Epithelial cell of proximal tubule (primary cell): ENCODE data around the gene PCDHB13. TPM values are rescaled to one million over a fixed set of nuclear protein-coding genes. Genes with fewer than 3 reads are reported as not detected.

ENCODE experiments used
- DNase-seq: peaks from one replicate; pipeline ENCODE4 v3.0.0-alpha.2; 2011; ENCODE audit warnings: low read depth
- H3K4me3 ChIP-seq: 2 replicates; pipeline ENCODE4 v1.5.1; 2011; ENCODE audit warnings: low read depth, mild to moderate bottlenecking, low read length
- CTCF ChIP-seq: conservative IDR thresholded peaks from 2 replicates; pipeline ENCODE4 v1.5.1; 2012; ENCODE audit warnings: low read depth, mild to moderate bottlenecking, low read length
- total RNA-seq: library from RNA; depleted of rRNA; stranded (reverse); fragments of >200 nt; gene quantifications from 2 replicates; pipeline ENCODE4 v1.2.3, GENCODE V29; 2015

Gene PCDHB13
- total RNA-seq, 1 donor from 2014 or later, result 0.23 TPM

- DNase-seq, result no peak
- no peak for TF ChIP-seq CTCF
- H3K4me3 ChIP-seq, result no peak overlapping the region
Measured at GRCh38 chr5:141258464-141258863, 44.7 kb downstream of the PCDHB13 start.

GRCh38 chr5:141258948-141259347 lies 45.2 kb downstream of the PCDHB13 start:
- TF ChIP-seq CTCF, result no peak
- H3K4me3 ChIP-seq, result no peak overlapping the region
- DNase-seq, result no peak

GRCh38 chr5:141260458-141261237 lies 46.9 kb downstream of the PCDHB13 start:
- H3K4me3 ChIP-seq, result no peak overlapping the region
- TF ChIP-seq CTCF, result no peak
- no peak for DNase-seq

GRCh38 chr5:141261238-141261546 lies 47.5 kb downstream of the PCDHB13 start:
- TF ChIP-seq CTCF, result no peak
- H3K4me3 ChIP-seq, result no peak overlapping the region

More at GRCh38 chr5:141261238-141261546, 47.5 kb downstream of the PCDHB13 start:
- DNase-seq, result no peak

Other genes with a start within 250 kb of the PCDHB13 start
- not detected in 2 replicates for gene PCDHAC2, start 247.4 kb upstream of the PCDHB13 start, total RNA-seq
- not detected in 2 replicates for gene PCDHB1, start 162.5 kb upstream of the PCDHB13 start, total RNA-seq
- gene PCDHB2, start 119.3 kb upstream of the PCDHB13 start, total RNA-seq, result under 0.01 and 0.17 TPM in 2 replicates
- 0.22 and 0.23 TPM in 2 replicates for gene PCDHB3, start 113.4 kb upstream of the PCDHB13 start, total RNA-seq
- gene PCDHB4, start 92.1 kb upstream of the PCDHB13 start, total RNA-seq, result not detected in 2 replicates
- gene PCDHB5, start 78.7 kb upstream of the PCDHB13 start, total RNA-seq, result 0.22 and 0.63 TPM in 2 replicates
- not detected in 2 replicates for gene PCDHB6, start 63.9 kb upstream of the PCDHB13 start, total RNA-seq
- not detected in 2 replicates for gene PCDHB7, start 41.3 kb upstream of the PCDHB13 start, total RNA-seq
- not detected in 2 replicates for gene PCDHB8, start 36.1 kb upstream of the PCDHB13 start, total RNA-seq
- under 0.01 and 0.07 TPM in 2 replicates for gene PCDHB16, start 31.5 kb upstream of the PCDHB13 start, total RNA-seq
- not detected in 2 replicates for gene PCDHB9, start 26.8 kb upstream of the PCDHB13 start, total RNA-seq
- gene PCDHB10, start 21.6 kb upstream of the PCDHB13 start, total RNA-seq, result under 0.01 TPM in 1 of 2 replicates, not detected in the other
- 0.06 and 0.07 TPM in 2 replicates for gene PCDHB11, start 14.3 kb upstream of the PCDHB13 start, total RNA-seq
- gene PCDHB12, start 5.2 kb upstream of the PCDHB13 start, total RNA-seq, result not detected in 2 replicates
- under 0.01 and 0.23 TPM in 2 replicates for gene PCDHB14, start 9.4 kb downstream of the PCDHB13 start, total RNA-seq
- gene PCDHB15, start 31.5 kb downstream of the PCDHB13 start, total RNA-seq, result 0.07 and 0.29 TPM in 2 replicates
- 0.29 TPM in 1 of 2 replicates, not detected in the other for gene SLC25A2, start 90.1 kb downstream of the PCDHB13 start, total RNA-seq
- gene TAF7, start 106.9 kb downstream of the PCDHB13 start, total RNA-seq, result 40.6 and 41.0 TPM in 2 replicates
- 0.29 and 0.75 TPM in 2 replicates for gene PCDHGA1, start 116.6 kb downstream of the PCDHB13 start, total RNA-seq
- 0.23 and 0.72 TPM in 2 replicates for gene PCDHGA2, start 124.8 kb downstream of the PCDHB13 start, total RNA-seq
- 0.36 and 0.52 TPM in 2 replicates for gene PCDHGA3, start 129.9 kb downstream of the PCDHB13 start, total RNA-seq
- 0.12 and 0.29 TPM in 2 replicates for gene PCDHGB1, start 136.2 kb downstream of the PCDHB13 start, total RNA-seq
- 0.22 and 0.92 TPM in 2 replicates for gene PCDHGA4, start 141.1 kb downstream of the PCDHB13 start, total RNA-seq
- gene PCDHGB2, start 146.1 kb downstream of the PCDHB13 start, total RNA-seq, result 0.43 and 0.98 TPM in 2 replicates
- 0.14 and 0.63 TPM in 2 replicates for gene PCDHGA5, start 150.2 kb downstream of the PCDHB13 start, total RNA-seq
- gene PCDHGB3, start 156.3 kb downstream of the PCDHB13 start, total RNA-seq, result 0.14 and 1.1 TPM in 2 replicates
- 0.35 and 0.36 TPM in 2 replicates for gene PCDHGA6, start 160.0 kb downstream of the PCDHB13 start, total RNA-seq
- 0.23 and 0.29 TPM in 2 replicates for gene PCDHGA7, start 168.8 kb downstream of the PCDHB13 start, total RNA-seq
- 1.7 and 4.7 TPM in 2 replicates for gene PCDHGB4, start 173.8 kb downstream of the PCDHB13 start, total RNA-seq
- 0.14 and 1.0 TPM in 2 replicates for gene PCDHGA8, start 178.7 kb downstream of the PCDHB13 start, total RNA-seq
- gene PCDHGB5, start 184.0 kb downstream of the PCDHB13 start, total RNA-seq, result 4.0 and 6.5 TPM in 2 replicates
- gene PCDHGA9, start 188.9 kb downstream of the PCDHB13 start, total RNA-seq, result 1.1 and 1.9 TPM in 2 replicates
- gene PCDHGB6, start 194.1 kb downstream of the PCDHB13 start, total RNA-seq, result 1.4 and 3.4 TPM in 2 replicates
- gene PCDHGA10, start 199.1 kb downstream of the PCDHB13 start, total RNA-seq, result 0.58 and 1.9 TPM in 2 replicates
- gene PCDHGB7, start 203.8 kb downstream of the PCDHB13 start, total RNA-seq, result 0.65 and 2.8 TPM in 2 replicates
- gene PCDHGA11, start 207.1 kb downstream of the PCDHB13 start, total RNA-seq, result 2.6 and 2.7 TPM in 2 replicates
- 1.8 and 1.9 TPM in 2 replicates for gene PCDHGA12, start 216.6 kb downstream of the PCDHB13 start, total RNA-seq